CD4-positive, alpha-beta T cell (primary cell): ENCODE data around the gene MGAT1. TPM values are rescaled to one million over a fixed set of nuclear protein-coding genes. Genes with fewer than 3 reads are reported as not detected.
"Not testable (repeated sequence)": the region's sequence is repeated elsewhere in the genome, so short reads cannot be mapped to it uniquely, and the experiment has no call there.

Source experiments
- ATAC-seq: fragments of 200-7000 bp; cut with Tn5 transposase; one replicate; pipeline ENCODE4 v1.10.0; 2022; ENCODE audit warnings: mild to moderate bottlenecking; ENCODE audit not compliant: poor library complexity
- CTCF ChIA-PET: fragments of 350-600 bp; sonication (Branson Sonifier 250); formaldehyde crosslinking; loops from one replicate; lab custom pipeline; 2021; ENCODE audit warnings: antibody characterized with exemption, inconsistent platforms; lab: Charles Lee
- POLR2A ChIA-PET: fragments of 350-600 bp; sonication (Branson Sonifier 250); formaldehyde crosslinking; loops from one replicate; lab custom pipeline; 2021; ENCODE audit warnings: antibody characterized with exemption, inconsistent platforms; lab: Charles Lee
- DNase-seq, 14 experiments: peaks; one replicate each; pipeline ENCODE4 v3.0.0-alpha.2; 2013 to 2020; ENCODE audit warnings: mixed read lengths in 2 of 14
- H3K27ac ChIP-seq, 2 donors: one replicate each; pipeline versions ENCODE4 v1.5.1 to v1.7.0; 2013; ENCODE audit warnings: low read length in 2 of 2, low read depth in 1 of 2, mild to moderate bottlenecking in 1 of 2
- H3K27me3 ChIP-seq, 2 experiments: 1 replicate in 1 of 2; 2 replicates in 1 of 2; pipeline versions ENCODE4 v1.6.1 to v1.7.0; 2013; ENCODE audit warnings: low read length in 2 of 2, control low read depth in 1 of 2, mild to moderate bottlenecking in 1 of 2, moderate library complexity in 1 of 2; ENCODE audit not compliant: insufficient read depth in 2 of 2, control insufficient read depth in 1 of 2
- H3K36me3 ChIP-seq: one replicate; pipeline ENCODE4 v1.6.1; 2013; ENCODE audit warnings: low read length, control low read depth; ENCODE audit not compliant: insufficient read depth
- H3K4me1 ChIP-seq: one replicate; pipeline ENCODE4 v1.6.1; 2013; ENCODE audit warnings: low read length, control low read depth; ENCODE audit not compliant: insufficient read depth
- H3K4me3 ChIP-seq: one replicate; pipeline ENCODE4 v1.5.1; 2013; ENCODE audit warnings: mild to moderate bottlenecking, low read length, moderate library complexity
- H3K9me3 ChIP-seq, 2 experiments: 1 replicate in 1 of 2; 2 replicates in 1 of 2; pipeline versions ENCODE4 v1.6.1 to v1.7.0; 2013; ENCODE audit warnings: low read length in 2 of 2, mild to moderate bottlenecking in 2 of 2, control low read depth in 1 of 2, moderate library complexity in 1 of 2; ENCODE audit not compliant: control insufficient read depth in 1 of 2, insufficient read depth in 1 of 2
- H3K27ac Mint-ChIP-seq: one replicate; pipeline ENCODE4 v1.8.0; 2020; ENCODE audit warnings: mixed read lengths
- H3K27me3 Mint-ChIP-seq: one replicate; pipeline ENCODE4 v1.8.0; 2021; ENCODE audit warnings: mixed read lengths
- H3K36me3 Mint-ChIP-seq: one replicate; pipeline ENCODE4 v1.8.0; 2021; ENCODE audit warnings: low read depth, mixed read lengths
- H3K4me1 Mint-ChIP-seq: one replicate; pipeline ENCODE4 v1.8.0; 2021; ENCODE audit warnings: low read depth, mixed read lengths
- H3K4me3 Mint-ChIP-seq: one replicate; pipeline ENCODE4 v1.8.0; 2020; ENCODE audit warnings: mild to moderate bottlenecking, mixed read lengths
- H3K9me3 Mint-ChIP-seq: one replicate; pipeline ENCODE4 v1.8.0; 2020; ENCODE audit warnings: mixed read lengths
- CTCF ChIP-seq: fragments of 200-600 bp; IDR thresholded peaks from one replicate; pipeline ENCODE4 v1.8.0; 2022; ENCODE audit warnings: antibody characterized with exemption, mild to moderate bottlenecking
- intact Hi-C, 2 experiments: fragments of 100-400 bp; cut with DNase I in 1 of 2; cut with micrococcal nuclease in 1 of 2; formaldehyde crosslinking; loops; one replicate each; pipeline versions ENCODE4 v1.15.1 to v1.9.0; 2023 to 2025; cut with DNase I, micrococcal nuclease
- total RNA-seq, 174 experiments: library from RNA in 2 of 174; stranded (reverse) in 2 of 174; gene quantifications; one replicate each; pipeline ENCODE4 v1.2.3 and lab custom pipeline; 2021 to 2026

MGAT1 gene
- total RNA-seq, 2 experiments from 2014 or later: 49.0 to 60.2 TPM

- H3K4me1 Mint-ChIP-seq: peaks cover 66% of the 10 kb centered on the region
- Histone ChIP-seq H3K4me1 (peaks cover 49% of the 10 kb centered on the region), H3K9me3 (no peaks in the 10 kb centered on the region), H3K27ac (peak overlapping the region; percentile 94 to 96), H3K27me3 (no peaks in the 10 kb centered on the region), H3K4me3 (peak overlapping the region; percentile 92), H3K36me3 (peaks cover 14% of the 10 kb centered on the region)
- DNase-seq: peak in 1 of 14 experiments; percentile 23
- H3K4me3 Mint-ChIP-seq: peak overlapping the region; percentile 99
- TF ChIP-seq CTCF: no peak
- H3K9me3 Mint-ChIP-seq: no peaks in the 10 kb centered on the region
- ChIA-PET CTCF (interaction anchor here (1.2 to 3.9 kb wide), 7 partner anchors 13 to 40 kb away, joined by 3 to 34 read pairs (median 5); partner anchors contain the start of gene ZFP62), POLR2A (interaction anchor here (1.0 to 11.8 kb wide), 11 partner anchors 11 to 432 kb away, joined by 3 to 612 read pairs (median 11); partner anchors contain the start of genes MGAT1, TRIM52 and ZFP62)
- no peak for ATAC-seq
- intact Hi-C loops: loop anchor here (2.0 to 10.0 kb wide), 4 partner anchors 27 to 45 kb away; partner anchors contain the start of genes MGAT1 (in 1 of the 2) and ZFP62 (in 1 of the 2)
- peaks cover 55% of the 10 kb centered on the region for H3K36me3 Mint-ChIP-seq
- no peaks in the 10 kb centered on the region for H3K27me3 Mint-ChIP-seq
- peak overlapping the region; percentile 99 for H3K27ac Mint-ChIP-seq
Measured at GRCh38 chr5:180829726-180830125, 27.1 kb upstream of the MGAT1 start.

- Mint-ChIP-seq H3K36me3 (peaks cover 47% of the 10 kb centered on the region), H3K4me1 (peaks cover 66% of the 10 kb centered on the region), H3K4me3 (peak overlapping the region; percentile 81), H3K27ac (peak overlapping the region; percentile 99)
- Histone ChIP-seq H3K4me1 (peaks cover 43% of the 10 kb centered on the region), H3K27ac (peak overlapping the region in 1 of 2 donors; percentile 94)
- H3K27me3 Mint-ChIP-seq, H3K9me3 ChIP-seq, ATAC-seq, H3K27me3 ChIP-seq, H3K9me3 Mint-ChIP-seq, H3K36me3 ChIP-seq, intact Hi-C loops, DNase-seq, H3K4me3 ChIP-seq: not testable (repeated sequence)
- POLR2A ChIA-PET: interaction anchor here (2.5 to 11.8 kb wide), 5 partner anchors 11 to 432 kb away, joined by 18 to 612 read pairs (median 40); partner anchors contain the start of genes MGAT1, TRIM52 and ZFP62
- CTCF ChIA-PET: interaction anchor here (1.0 to 3.9 kb wide), 3 partner anchors 17 to 32 kb away, joined by 3 to 34 read pairs (median 17); no protein-coding TSS in a partner anchor
Measured at GRCh38 chr5:180828756-180829531, 26.3 kb upstream of the MGAT1 start.

- H3K27ac Mint-ChIP-seq, H3K9me3 ChIP-seq, DNase-seq, H3K36me3 ChIP-seq, H3K27me3 ChIP-seq, H3K4me3 ChIP-seq, H3K9me3 Mint-ChIP-seq, H3K27ac ChIP-seq, ATAC-seq, H3K27me3 Mint-ChIP-seq, intact Hi-C loops, H3K4me3 Mint-ChIP-seq: not testable (repeated sequence)
- H3K4me1 Mint-ChIP-seq: peaks cover 63% of the 10 kb centered on the region
- CTCF ChIA-PET: interaction anchor here (1.0 kb wide), 1 partner anchor 24 kb away, joined by 3 read pairs; the partner anchor contains the start of gene MGAT1
- H3K36me3 Mint-ChIP-seq: peaks cover 40% of the 10 kb centered on the region
- POLR2A ChIA-PET: interaction anchor here (1.4 kb wide), 1 partner anchor 17 kb away, joined by 9 read pairs; no protein-coding TSS in a partner anchor
- H3K4me1 ChIP-seq: peaks cover 34% of the 10 kb centered on the region
Measured at GRCh38 chr5:180827374-180827773, 24.8 kb upstream of the MGAT1 start.
